GM10248 (cell line): ENCODE results near the gene RRAGA.

ENCODE experiments used
- CTCF ChIA-PET: fragments of 300-600 bp; sonication (Branson Sonifier 250); formaldehyde crosslinking; extraction: SDS; loops from one replicate; lab custom pipeline; 2021; ENCODE audit warnings: antibody characterized with exemption; lab: Yijun Ruan, JAX
- POLR2A ChIA-PET: fragments of 350-650 bp; sonication (Branson Sonifier 250); formaldehyde crosslinking; extraction: SDS; loops from one replicate; lab custom pipeline; 2020; ENCODE audit warnings: antibody characterized with exemption; lab: Yijun Ruan, JAX
- DNase-seq: peaks from one replicate; pipeline ENCODE4 v3.0.0; 2012; ENCODE audit errors: extremely low spot score
- TF ChIP-seq, protein P1 (sequence below): IDR thresholded peaks from 2 replicates; pipeline ENCODE4 v1.5.1; 2012; ENCODE audit warnings: mild to moderate bottlenecking, low read depth; ENCODE audit errors: extremely low read depth, missing control alignments, control extremely low read depth

Gene RRAGA

DNA sequence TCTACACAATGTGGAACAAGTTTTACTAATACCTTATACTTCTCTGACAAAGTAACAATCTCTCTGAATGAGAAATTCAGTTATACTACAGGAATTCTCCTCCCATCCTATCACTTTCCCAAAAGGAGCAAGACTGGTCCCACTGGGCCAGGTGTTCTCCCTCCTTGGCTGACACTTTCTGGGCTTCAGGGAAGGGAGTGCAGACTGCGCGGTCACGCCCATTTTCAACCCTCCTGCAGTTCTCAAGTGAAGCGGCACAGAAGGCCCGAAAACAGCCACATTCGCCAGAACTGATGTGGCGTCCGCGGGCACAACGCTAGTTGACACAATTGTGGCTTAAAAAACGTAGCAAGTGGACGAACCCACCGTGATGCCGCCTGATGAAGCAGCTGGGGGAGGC, 16.8 kb upstream of the RRAGA start:
- ChIA-PET POLR2A (no interaction called here), CTCF (interaction anchor here (1.3 kb wide), 1 partner anchor 778 kb away, joined by 3 read pairs; no protein-coding TSS in a partner anchor)
- DNase-seq, result no peak
- TF ChIP-seq, protein P1, sequence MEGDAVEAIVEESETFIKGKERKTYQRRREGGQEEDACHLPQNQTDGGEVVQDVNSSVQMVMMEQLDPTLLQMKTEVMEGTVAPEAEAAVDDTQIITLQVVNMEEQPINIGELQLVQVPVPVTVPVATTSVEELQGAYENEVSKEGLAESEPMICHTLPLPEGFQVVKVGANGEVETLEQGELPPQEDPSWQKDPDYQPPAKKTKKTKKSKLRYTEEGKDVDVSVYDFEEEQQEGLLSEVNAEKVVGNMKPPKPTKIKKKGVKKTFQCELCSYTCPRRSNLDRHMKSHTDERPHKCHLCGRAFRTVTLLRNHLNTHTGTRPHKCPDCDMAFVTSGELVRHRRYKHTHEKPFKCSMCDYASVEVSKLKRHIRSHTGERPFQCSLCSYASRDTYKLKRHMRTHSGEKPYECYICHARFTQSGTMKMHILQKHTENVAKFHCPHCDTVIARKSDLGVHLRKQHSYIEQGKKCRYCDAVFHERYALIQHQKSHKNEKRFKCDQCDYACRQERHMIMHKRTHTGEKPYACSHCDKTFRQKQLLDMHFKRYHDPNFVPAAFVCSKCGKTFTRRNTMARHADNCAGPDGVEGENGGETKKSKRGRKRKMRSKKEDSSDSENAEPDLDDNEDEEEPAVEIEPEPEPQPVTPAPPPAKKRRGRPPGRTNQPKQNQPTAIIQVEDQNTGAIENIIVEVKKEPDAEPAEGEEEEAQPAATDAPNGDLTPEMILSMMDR, result no peak

DNA sequence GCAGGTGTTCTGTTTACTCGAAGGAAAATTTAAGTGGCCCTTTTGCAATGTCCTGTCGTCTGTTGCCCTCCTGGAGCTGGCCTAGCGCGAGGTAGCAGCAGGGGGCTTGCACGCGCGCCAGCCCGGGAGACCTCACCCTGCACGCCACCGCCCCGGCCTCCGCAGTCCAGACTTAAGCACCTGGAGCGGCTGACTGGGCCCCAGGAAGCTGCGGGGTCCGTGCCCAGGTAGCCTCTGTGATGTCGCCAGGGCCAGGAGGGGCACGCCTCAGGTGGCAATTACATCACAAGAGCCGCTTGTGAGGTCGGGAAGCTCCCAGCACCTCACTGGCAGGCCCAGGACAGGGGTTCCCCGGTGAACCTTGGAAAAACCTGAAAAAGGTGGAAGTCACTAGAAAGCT, 16.2 kb upstream of the RRAGA start, which contains the start of gene SAXO1:
TSS of gene SAXO1 (minus strand) at position 195 of the 400 bp plus-strand sequence. CDS start 301 bp downstream, outside the sequence.
- TF ChIP-seq, protein P1, result no peak
- DNase-seq, result no peak
- ChIA-PET POLR2A (no interaction called here), CTCF (interaction anchor here (1.2 to 2.3 kb wide), 4 partner anchors 16 to 779 kb away, joined by 3 to 8 read pairs (median 7); partner anchors contain the start of gene RRAGA)

DNA sequence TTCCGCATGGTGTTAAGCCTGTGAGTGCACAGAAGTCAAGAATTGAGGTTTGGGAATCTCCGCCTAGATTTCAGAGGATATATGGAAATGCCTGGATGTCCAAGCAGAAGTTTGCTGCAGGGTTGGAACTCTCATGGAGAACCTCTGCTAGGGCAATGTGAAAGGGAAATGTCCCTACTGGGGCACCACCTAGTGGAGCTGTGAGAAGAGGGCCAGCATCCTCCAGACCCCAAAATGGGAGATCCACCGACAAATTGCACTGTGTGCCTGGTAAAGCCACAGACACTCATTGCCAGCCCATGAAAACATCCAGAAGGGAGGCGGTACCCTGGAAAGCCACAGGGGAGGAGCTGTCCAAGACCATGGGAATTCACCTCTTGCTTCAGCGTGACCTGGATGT, 12.6 kb upstream of the RRAGA start:
- POLR2A ChIA-PET, result no interaction called here
- CTCF ChIA-PET, result interaction anchor here (1.0 to 1.8 kb wide), 4 partner anchors 8 to 1226 kb away, joined by 3 to 7 read pairs (median 4); no protein-coding TSS in a partner anchor
- no peak for DNase-seq
- TF ChIP-seq, protein P1, result no peak

DNA sequence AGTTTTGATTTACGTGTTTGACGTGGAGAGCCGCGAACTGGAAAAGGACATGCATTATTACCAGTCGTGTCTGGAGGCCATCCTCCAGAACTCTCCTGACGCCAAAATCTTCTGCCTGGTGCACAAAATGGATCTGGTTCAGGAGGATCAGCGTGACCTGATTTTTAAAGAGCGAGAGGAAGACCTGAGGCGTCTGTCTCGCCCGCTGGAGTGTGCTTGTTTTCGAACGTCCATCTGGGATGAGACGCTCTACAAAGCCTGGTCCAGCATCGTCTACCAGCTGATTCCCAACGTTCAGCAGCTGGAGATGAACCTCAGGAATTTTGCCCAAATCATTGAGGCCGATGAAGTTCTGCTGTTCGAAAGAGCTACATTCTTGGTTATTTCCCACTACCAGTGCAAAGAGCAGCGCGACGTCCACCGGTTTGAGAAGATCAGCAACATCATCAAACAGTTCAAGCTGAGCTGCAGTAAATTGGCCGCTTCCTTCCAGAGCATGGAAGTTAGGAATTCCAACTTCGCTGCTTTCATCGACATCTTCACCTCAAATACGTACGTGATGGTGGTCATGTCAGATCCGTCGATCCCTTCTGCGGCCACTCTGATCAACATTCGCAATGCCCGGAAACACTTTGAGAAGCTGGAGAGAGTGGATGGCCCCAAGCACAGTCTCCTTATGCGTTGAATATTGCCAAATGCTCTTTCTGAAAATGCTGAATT, 850 bp downstream of the RRAGA start:
- no peak for DNase-seq
- TF ChIP-seq, protein P1, result no peak
- POLR2A ChIA-PET, result interaction anchor here (1.5 kb wide), 1 partner anchor 330 kb away, joined by 3 read pairs; the partner anchor contains the start of gene RPS6
- CTCF ChIA-PET, result interaction anchor here (1.0 to 4.9 kb wide), 8 partner anchors 12 to 414 kb away, joined by 3 to 28 read pairs (median 5); no protein-coding TSS in a partner anchor

DNA sequence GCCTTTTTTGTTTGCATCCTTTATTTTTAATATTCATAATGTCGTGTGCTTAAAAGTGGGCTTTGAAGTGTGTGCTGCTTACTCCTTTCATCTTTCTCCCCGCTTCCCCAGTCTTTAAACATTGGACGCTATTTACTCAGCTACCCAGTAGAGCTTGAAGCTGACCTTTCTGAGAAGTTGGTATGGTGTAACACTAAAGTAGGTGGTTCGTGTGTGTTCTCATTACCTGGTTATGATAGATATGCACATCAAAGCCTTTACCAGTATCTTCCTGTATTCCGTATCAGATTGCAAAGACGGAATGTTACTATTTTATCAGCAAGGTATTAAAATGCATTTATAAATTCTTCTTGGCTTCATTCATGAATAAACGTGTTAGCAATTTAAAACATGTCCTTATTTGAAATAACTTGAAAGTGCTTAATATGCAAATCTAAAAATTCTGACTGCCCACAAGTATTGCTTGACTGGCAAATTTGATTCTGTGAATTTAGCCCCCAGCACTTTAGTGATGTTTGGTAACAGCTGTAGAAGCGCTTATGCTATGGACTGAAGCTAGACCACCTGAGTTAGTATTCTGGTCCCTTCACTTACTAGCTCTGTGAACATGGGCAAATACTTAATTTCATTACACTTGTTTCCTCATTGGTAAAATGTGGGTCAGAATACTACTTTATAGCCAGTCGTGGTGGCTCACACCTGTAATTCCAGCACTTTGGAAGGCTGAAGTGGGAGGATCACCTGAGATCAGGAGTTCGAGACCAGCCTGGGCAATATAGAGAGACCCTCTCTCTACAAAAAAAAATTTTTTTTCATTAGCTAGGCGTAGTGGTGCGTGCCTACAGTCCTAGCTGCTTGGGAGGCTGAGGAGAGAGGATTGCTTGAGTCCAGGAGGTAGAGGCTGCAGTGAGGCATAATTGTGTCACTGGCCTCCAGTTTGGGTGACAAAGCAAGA, 1.7 kb downstream of the RRAGA start:
- CTCF ChIA-PET, result interaction anchor here (1.0 to 4.9 kb wide), 7 partner anchors 11 to 413 kb away, joined by 3 to 28 read pairs (median 4); no protein-coding TSS in a partner anchor
- no peak for DNase-seq
- POLR2A ChIA-PET, result interaction anchor here (1.5 kb wide), 1 partner anchor 329 kb away, joined by 3 read pairs; the partner anchor contains the start of gene RPS6
- TF ChIP-seq, protein P1, result no peak

DNA sequence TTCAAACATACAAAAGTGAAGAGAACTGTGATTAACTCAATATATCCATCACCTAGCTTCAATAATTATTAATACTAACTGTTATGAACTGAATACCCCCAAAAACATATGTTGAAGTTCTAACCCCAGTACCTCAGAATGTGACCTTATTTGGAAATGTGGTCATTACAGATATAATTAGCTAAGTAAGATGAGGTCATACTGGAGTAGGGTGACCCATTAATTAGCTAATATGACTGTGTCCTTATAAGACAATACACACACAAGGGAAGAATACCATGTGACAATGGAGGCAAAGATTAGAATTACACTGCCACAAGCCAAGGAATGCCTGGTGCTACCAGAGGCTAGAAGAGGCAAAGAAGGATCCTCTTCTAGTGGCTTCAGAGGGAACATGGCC, 7.8 kb downstream of the RRAGA start:
- CTCF ChIA-PET, result no interaction called here
- POLR2A ChIA-PET, result interaction anchor here (0.7 kb wide), 1 partner anchor 184 kb away, joined by 3 read pairs; no protein-coding TSS in a partner anchor
- DNase-seq, result no peak
- TF ChIP-seq, protein P1, result no peak
